GM23248 (cell line): ENCODE results near the gene XRCC6.

Experiments
- EZH2 ChIP-seq: fragments of 200-600 bp; sonication (generic); IDR thresholded peaks from 2 replicates; pipeline ENCODE4 v1.6.1; 2018; ENCODE audit warnings: antibody characterized with exemption, mild to moderate bottlenecking; ENCODE audit not compliant: insufficient read depth, poor library complexity, severe bottlenecking
- EZH2phosphoT487 ChIP-seq: fragments of 200-600 bp; sonication (generic); IDR thresholded peaks from 2 replicates; pipeline ENCODE4 v1.6.1; 2018; ENCODE audit warnings: antibody characterized with exemption, moderate library complexity, mild to moderate bottlenecking, low read depth; ENCODE audit not compliant: insufficient read depth

DNA sequence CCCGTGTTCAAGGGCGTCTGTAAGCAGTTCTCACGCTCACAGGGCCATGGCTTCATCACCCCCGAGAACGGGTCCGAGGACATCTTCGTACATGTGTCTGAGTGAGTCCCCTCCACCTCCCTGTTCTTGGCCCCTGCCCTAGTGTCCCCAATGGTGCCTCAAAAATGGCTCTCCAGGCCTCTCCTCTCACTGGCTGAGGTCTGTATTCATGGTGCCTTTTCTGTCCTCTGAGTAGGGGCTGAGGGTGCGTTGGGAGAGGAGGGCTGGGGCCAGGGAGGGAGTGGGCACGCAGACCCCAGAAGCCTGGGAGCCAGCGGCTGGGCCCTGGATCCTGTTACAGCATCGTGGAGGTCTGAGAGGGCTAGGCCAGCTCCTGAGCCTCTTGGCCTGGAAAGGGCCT lies 47.4 kb upstream of the XRCC6 start:
- TF ChIP-seq EZH2phosphoT487, result no peak
- no peak for TF ChIP-seq EZH2
